Cardiac muscle cell (in vitro differentiated cells and primary cell): ENCODE data around the gene TAF13. TPM values are rescaled to one million over a fixed set of nuclear protein-coding genes. Genes with fewer than 3 reads are reported as not detected.

Source experiments
- DNase-seq, 2 donors: peaks; one replicate each; pipeline versions ENCODE4 v3.0.0 to v3.0.0-alpha.2; 2010 to 2017; ENCODE audit warnings: low read depth in 1 of 2, low spot score in 1 of 2
- H3K27ac ChIP-seq: fragments of 200-600 bp; sonication (generic); 2 replicates; pipeline ENCODE4 v1.5.1; 2016
- H3K27me3 ChIP-seq: fragments of 200-600 bp; sonication (generic); 2 replicates; pipeline ENCODE4 v1.6.0; 2016; ENCODE audit warnings: control low read depth
- H3K36me3 ChIP-seq: fragments of 200-600 bp; sonication (generic); 2 replicates; pipeline ENCODE4 v1.5.1; 2016; ENCODE audit warnings: control low read depth
- H3K4me1 ChIP-seq: fragments of 200-600 bp; sonication (generic); 2 replicates; pipeline ENCODE4 v1.8.1; 2017; ENCODE audit warnings: low read depth, mild to moderate bottlenecking, mixed run types
- H3K4me3 ChIP-seq: fragments of 200-600 bp; sonication (generic); 2 replicates; pipeline ENCODE4 v1.5.1; 2016; ENCODE audit warnings: mild to moderate bottlenecking
- H3K9me3 ChIP-seq: fragments of 200-600 bp; sonication (generic); 2 replicates; pipeline ENCODE4 v1.5.1; 2017; ENCODE audit warnings: low read depth, mild to moderate bottlenecking, control low read depth
- CTCF ChIP-seq: IDR thresholded peaks from 2 replicates; pipeline ENCODE4 v1.5.1; 2012; ENCODE audit warnings: low read depth, mild to moderate bottlenecking, low read length
- polyA plus RNA-seq: library from polyadenylated mRNA; unstranded; fragments of >200 nt; fragmentation: Nextera tagmentation; extraction: Ambion mirVana; gene quantifications from 2 replicates; pipeline ENCODE4 v1.2.1, GENCODE V29; 2016
- total RNA-seq: library from RNA; depleted of rRNA; stranded (reverse); fragments of >200 nt; gene quantifications from 2 replicates; pipeline ENCODE4 v1.2.3, GENCODE V29; 2016

The TAF13 gene
- total and polyA plus RNA-seq, 2 experiments from 2014 or later: 7.2 to 14.0 TPM

- Histone ChIP-seq H3K36me3 (no peaks in the 10 kb centered on the region), H3K9me3 (no peaks in the 10 kb centered on the region), H3K4me1 (no peaks in the 10 kb centered on the region), H3K4me3 (no peak overlapping the region), H3K27me3 (peaks cover 73% of the 10 kb centered on the region), H3K27ac (no peak overlapping the region)
- no peak for DNase-seq
- no peak for TF ChIP-seq CTCF
Measured at GRCh38 chr1:109109906-109110305, 34.1 kb upstream of the TAF13 start.

- TF ChIP-seq CTCF: no peak
- Histone ChIP-seq H3K36me3 (no peaks in the 10 kb centered on the region), H3K27me3 (peaks cover 52% of the 10 kb centered on the region), H3K4me1 (no peaks in the 10 kb centered on the region), H3K4me3 (no peak overlapping the region), H3K9me3 (no peaks in the 10 kb centered on the region), H3K27ac (no peak overlapping the region)
- no peak for DNase-seq
Measured at GRCh38 chr1:109107785-109108184, 32.0 kb upstream of the TAF13 start.

- no peaks in the 10 kb centered on the region for H3K36me3 ChIP-seq
- H3K9me3 ChIP-seq: no peaks in the 10 kb centered on the region
- TF ChIP-seq CTCF: no peak
- H3K4me1 ChIP-seq: no peaks in the 10 kb centered on the region
- H3K27me3 ChIP-seq: peaks cover 35% of the 10 kb centered on the region
- no peak overlapping the region for H3K27ac ChIP-seq
- no peak for DNase-seq
- H3K4me3 ChIP-seq: no peak overlapping the region
Measured at GRCh38 chr1:109105881-109106280, 30.1 kb upstream of the TAF13 start.

- no peaks in the 10 kb centered on the region for H3K9me3 ChIP-seq
- H3K27me3 ChIP-seq: peaks cover 22% of the 10 kb centered on the region
- no peaks in the 10 kb centered on the region for H3K36me3 ChIP-seq
- DNase-seq: no peak
- TF ChIP-seq CTCF: no peak
- no peaks in the 10 kb centered on the region for H3K4me1 ChIP-seq
- H3K27ac ChIP-seq: no peak overlapping the region
- no peak overlapping the region for H3K4me3 ChIP-seq
Measured at GRCh38 chr1:109104364-109105151, 28.8 kb upstream of the TAF13 start.

- H3K4me3 ChIP-seq: peak overlapping the region; percentile 62
- peak overlapping the region; percentile 85 for H3K27ac ChIP-seq
- peak; percentile 97 to 98 for DNase-seq
- H3K27me3 ChIP-seq: no peaks in the 10 kb centered on the region
- no peaks in the 10 kb centered on the region for H3K9me3 ChIP-seq
- H3K36me3 ChIP-seq: peaks cover 5% of the 10 kb centered on the region
- TF ChIP-seq CTCF: peak; percentile 92
- H3K4me1 ChIP-seq: no peaks in the 10 kb centered on the region
Measured at GRCh38 chr1:109099938-109100773, 24.4 kb upstream of the TAF13 start.
